ENCODE measurements around the gene CHN2. TPM values are rescaled to one million over a fixed set of nuclear protein-coding genes. Genes with fewer than 3 reads are reported as not detected.

Gene CHN2
- total RNA-seq, 1 donor: 9.9 TPM

- H3K9me3 ChIP-seq (ENCODE audit: low read depth, low read length): no peaks in the 10 kb centered on the region
- no peak overlapping the region for H3K4me3 ChIP-seq (ENCODE audit: low read length)
- H3K27me3 ChIP-seq (ENCODE audit: insufficient read depth, low read length): no peaks in the 10 kb centered on the region
- no peaks in the 10 kb centered on the region for H3K4me1 ChIP-seq (ENCODE audit: insufficient read depth, low read length)
Measured at GRCh38 chr7:29415215-29415614, 220.6 kb downstream of the CHN2 start.

GRCh38 chr7:29416276-29416937 is 221.8 kb downstream of the CHN2 start:
- Histone ChIP-seq H3K27me3 (ENCODE audit: insufficient read depth, low read length) (no peaks in the 10 kb centered on the region), H3K4me3 (ENCODE audit: low read length) (no peak overlapping the region)

GRCh38 chr7:29416938-29417305 is 222.3 kb downstream of the CHN2 start:
- Histone ChIP-seq H3K4me3 (ENCODE audit: low read length) (no peak overlapping the region), H3K9me3 (ENCODE audit: low read depth, low read length) (no peaks in the 10 kb centered on the region), H3K27me3 (ENCODE audit: insufficient read depth, low read length) (no peaks in the 10 kb centered on the region), H3K4me1 (ENCODE audit: insufficient read depth, low read length) (no peaks in the 10 kb centered on the region)

More at GRCh38 chr7:29416276-29416937, 221.8 kb downstream of the CHN2 start:
- no peaks in the 10 kb centered on the region for H3K4me1 ChIP-seq (ENCODE audit: insufficient read depth, low read length)
- H3K9me3 ChIP-seq (ENCODE audit: low read depth, low read length): no peaks in the 10 kb centered on the region

GRCh38 chr7:29418056-29418455 is 223.5 kb downstream of the CHN2 start:
- Histone ChIP-seq H3K4me3 (ENCODE audit: low read length) (no peak overlapping the region), H3K9me3 (ENCODE audit: low read depth, low read length) (no peaks in the 10 kb centered on the region), H3K27me3 (ENCODE audit: insufficient read depth, low read length) (no peaks in the 10 kb centered on the region), H3K4me1 (ENCODE audit: insufficient read depth, low read length) (no peaks in the 10 kb centered on the region)

GRCh38 chr7:29418651-29419050 is 224.1 kb downstream of the CHN2 start:
- Histone ChIP-seq H3K4me3 (ENCODE audit: low read length) (no peak overlapping the region), H3K27me3 (ENCODE audit: insufficient read depth, low read length) (no peaks in the 10 kb centered on the region), H3K9me3 (ENCODE audit: low read depth, low read length) (no peaks in the 10 kb centered on the region), H3K4me1 (ENCODE audit: insufficient read depth, low read length) (no peaks in the 10 kb centered on the region)

- H3K9me3 ChIP-seq (ENCODE audit: low read depth, low read length): no peaks in the 10 kb centered on the region
- no peak overlapping the region for H3K4me3 ChIP-seq (ENCODE audit: low read length)
- H3K4me1 ChIP-seq (ENCODE audit: insufficient read depth, low read length): no peaks in the 10 kb centered on the region
- H3K27me3 ChIP-seq (ENCODE audit: insufficient read depth, low read length): no peaks in the 10 kb centered on the region
Measured at GRCh38 chr7:29420011-29420410, 225.4 kb downstream of the CHN2 start.

- H3K9me3 ChIP-seq (ENCODE audit: low read depth, low read length): no peaks in the 10 kb centered on the region
Measured at GRCh38 chr7:29421010-29421956, 226.7 kb downstream of the CHN2 start.

GRCh38 chr7:29422829-29423228 is 228.3 kb downstream of the CHN2 start:
- H3K4me1 ChIP-seq (ENCODE audit: insufficient read depth, low read length): no peaks in the 10 kb centered on the region
- no peaks in the 10 kb centered on the region for H3K27me3 ChIP-seq (ENCODE audit: insufficient read depth, low read length)
- no peak overlapping the region for H3K4me3 ChIP-seq (ENCODE audit: low read length)
- no peaks in the 10 kb centered on the region for H3K9me3 ChIP-seq (ENCODE audit: low read depth, low read length)

More at GRCh38 chr7:29421010-29421956, 226.7 kb downstream of the CHN2 start:
- Histone ChIP-seq H3K27me3 (ENCODE audit: insufficient read depth, low read length) (no peaks in the 10 kb centered on the region), H3K4me1 (ENCODE audit: insufficient read depth, low read length) (no peaks in the 10 kb centered on the region), H3K4me3 (ENCODE audit: low read length) (no peak overlapping the region)

GRCh38 chr7:29424295-29424983 is 229.9 kb downstream of the CHN2 start:
- H3K4me1 ChIP-seq (ENCODE audit: insufficient read depth, low read length): no peaks in the 10 kb centered on the region
- H3K9me3 ChIP-seq (ENCODE audit: low read depth, low read length): no peaks in the 10 kb centered on the region
- H3K4me3 ChIP-seq (ENCODE audit: low read length): no peak overlapping the region
- H3K27me3 ChIP-seq (ENCODE audit: insufficient read depth, low read length): no peaks in the 10 kb centered on the region

GRCh38 chr7:29424984-29425309 is 230.4 kb downstream of the CHN2 start:
- Histone ChIP-seq H3K27me3 (ENCODE audit: insufficient read depth, low read length) (no peaks in the 10 kb centered on the region), H3K9me3 (ENCODE audit: low read depth, low read length) (no peaks in the 10 kb centered on the region)

GRCh38 chr7:29426587-29426986 is 232.0 kb downstream of the CHN2 start:
- Histone ChIP-seq H3K27me3 (ENCODE audit: insufficient read depth, low read length) (no peaks in the 10 kb centered on the region), H3K4me3 (ENCODE audit: low read length) (no peak overlapping the region), H3K9me3 (ENCODE audit: low read depth, low read length) (no peaks in the 10 kb centered on the region), H3K4me1 (ENCODE audit: insufficient read depth, low read length) (no peaks in the 10 kb centered on the region)

More at GRCh38 chr7:29424984-29425309, 230.4 kb downstream of the CHN2 start:
- no peaks in the 10 kb centered on the region for H3K4me1 ChIP-seq (ENCODE audit: insufficient read depth, low read length)
- H3K4me3 ChIP-seq (ENCODE audit: low read length): no peak overlapping the region

GRCh38 chr7:29429401-29429800 is 234.8 kb downstream of the CHN2 start:
- H3K4me1 ChIP-seq (ENCODE audit: insufficient read depth, low read length): no peaks in the 10 kb centered on the region
- H3K9me3 ChIP-seq (ENCODE audit: low read depth, low read length): no peaks in the 10 kb centered on the region
- no peak overlapping the region for H3K4me3 ChIP-seq (ENCODE audit: low read length)
- no peaks in the 10 kb centered on the region for H3K27me3 ChIP-seq (ENCODE audit: insufficient read depth, low read length)

GRCh38 chr7:29430279-29430949 is 235.8 kb downstream of the CHN2 start:
- no peaks in the 10 kb centered on the region for H3K27me3 ChIP-seq (ENCODE audit: insufficient read depth, low read length)
- no peaks in the 10 kb centered on the region for H3K4me1 ChIP-seq (ENCODE audit: insufficient read depth, low read length)
- no peaks in the 10 kb centered on the region for H3K9me3 ChIP-seq (ENCODE audit: low read depth, low read length)
- no peak overlapping the region for H3K4me3 ChIP-seq (ENCODE audit: low read length)

- Histone ChIP-seq H3K4me3 (ENCODE audit: low read length) (no peak overlapping the region), H3K4me1 (ENCODE audit: insufficient read depth, low read length) (no peaks in the 10 kb centered on the region), H3K9me3 (ENCODE audit: low read depth, low read length) (no peaks in the 10 kb centered on the region), H3K27me3 (ENCODE audit: insufficient read depth, low read length) (no peaks in the 10 kb centered on the region)
Measured at GRCh38 chr7:29431686-29432085, 237.1 kb downstream of the CHN2 start.

GRCh38 chr7:29432721-29433120 is 238.1 kb downstream of the CHN2 start:
- Histone ChIP-seq H3K4me3 (ENCODE audit: low read length) (no peak overlapping the region), H3K9me3 (ENCODE audit: low read depth, low read length) (no peaks in the 10 kb centered on the region), H3K27me3 (ENCODE audit: insufficient read depth, low read length) (no peaks in the 10 kb centered on the region), H3K4me1 (ENCODE audit: insufficient read depth, low read length) (no peaks in the 10 kb centered on the region)
